Esophagus squamous epithelium (tissue), 4 donors: Measurements from ENCODE around the gene CAVIN1.

Experiments used
- CTCF ChIP-seq, 6 experiments: fragments of 450-650 bp in 4 of 6; fragments of 200-600 bp in 2 of 6; sonication (generic) in 2 of 6; IDR thresholded peaks; one replicate each; pipeline ENCODE4 v1.5.1; 2016 to 2019; ENCODE audit warnings: antibody characterized with exemption in 6 of 6, mild to moderate bottlenecking in 4 of 6, moderate library complexity in 4 of 6
- POLR2A ChIP-seq, 4 donors: fragments of 450-650 bp; IDR thresholded peaks; one replicate each; pipeline ENCODE4 v1.6.1; 2017; ENCODE audit warnings: antibody characterized with exemption in 4 of 4, mild to moderate bottlenecking in 4 of 4, moderate library complexity in 3 of 4

- TF ChIP-seq CTCF (IDR thresholded peaks at IDR 0.05) (no peak), POLR2A (IDR thresholded peaks at IDR 0.05) (no peak)
Observed at GRCh38 chr17:42389899-42390298, 33.2 kb downstream of the CAVIN1 start.
